ENCODE measurements around the gene TMIE. TPM values are rescaled to one million over a fixed set of nuclear protein-coding genes. Genes with fewer than 3 reads are reported as not detected.

TMIE gene
- total and polyA plus RNA-seq, 9 of the 15 experiments (the other 6 are each of a cell fraction or from before 2014, with no cell fraction given): not detected

- Histone ChIP-seq H3K9ac (ENCODE audit: insufficient read depth in 1 of 2, low read depth in 2 of 2, low read length in 2 of 2) (no peak overlapping the region), H3K4me3 (no peak overlapping the region), H3K36me3 (ENCODE audit: control insufficient read depth, insufficient read depth, low read length) (no peaks in the 10 kb centered on the region), H3K4me2 (ENCODE audit: insufficient read depth, low read length) (no peak overlapping the region), H3K9me1 (ENCODE audit: control insufficient read depth, insufficient read depth, low read length) (no peaks in the 10 kb centered on the region), H3K4me1 (replicated peaks in 1 of 2; ENCODE audit: control insufficient read depth in 2 of 2, insufficient read depth in 2 of 2, low read length in 2 of 2) (no peaks in the 10 kb centered on the region), H3K27ac (ENCODE audit: extremely low read depth, low read depth, low read length) (no peak overlapping the region), H3K9me3 (replicated peaks; ENCODE audit: control insufficient read depth, insufficient read depth, low read depth, low read length) (no peaks in the 10 kb centered on the region), H3K79me2 (ENCODE audit: control insufficient read depth, insufficient read depth, low read length) (no peaks in the 10 kb centered on the region), H4K20me1 (replicated peaks; ENCODE audit: control insufficient read depth, insufficient read depth, low read length) (peaks cover 21% of the 10 kb centered on the region), H2AFZ (ENCODE audit: low read depth, low read length) (no peak overlapping the region), H3K27me3 (ENCODE audit: control insufficient read depth in 2 of 2, insufficient read depth in 2 of 2, low read length in 2 of 2) (peaks cover 15 to 94% of the 10 kb centered on the region in 2 experiments)
- DNase-seq (ENCODE audit: extremely low read depth in 1 of 4, low spot score in 3 of 4) (no peak), FAIRE-seq (no peak), ATAC-seq (no peak)
- POLR2A ChIA-PET: interaction anchor here (0.6 to 1.7 kb wide), 3 partner anchors 8 to 22 kb away, joined by 3 to 4 read pairs (median 3); no protein-coding TSS in a partner anchor
- CTCF ChIA-PET (ENCODE audit: low intra/inter-chr PET ratio): no interaction called here
- TF ChIP-seq KAT2B (IDR thresholded peaks at IDR 0.05; ENCODE audit: low read depth, low read length) (no peak), NFE2 (IDR thresholded peaks at IDR 0.05; ENCODE audit: low read depth) (0 out of 2 replicates have a peak, but pooled peaks have one; percentile 41)
- in situ Hi-C loops (cut with MboI): no loop called here
- intact Hi-C loops (cut with micrococcal nuclease): no loop called here
- no TSS peak for BruUV-seq (replicated peaks)
- 3% methylated on average over 23 of the region's 23 CpGs for WGBS (ENCODE audit: insufficient coverage, low coverage, missing lambda C conversion rate)
These were observed 36.0 kb upstream of the TMIE start for GRCh38 chr3:46664971-46665762.

- Histone ChIP-seq H3K79me2 (ENCODE audit: control insufficient read depth, insufficient read depth, low read length) (no peaks in the 10 kb centered on the region), H3K36me3 (ENCODE audit: control insufficient read depth, insufficient read depth, low read length) (no peaks in the 10 kb centered on the region), H4K20me1 (replicated peaks; ENCODE audit: control insufficient read depth, insufficient read depth, low read length) (peaks cover 25% of the 10 kb centered on the region), H2AFZ (ENCODE audit: low read depth, low read length) (no peak overlapping the region), H3K9ac (ENCODE audit: insufficient read depth in 1 of 2, low read depth in 2 of 2, low read length in 2 of 2) (no peak overlapping the region), H3K4me1 (replicated peaks in 1 of 2; ENCODE audit: control insufficient read depth in 2 of 2, insufficient read depth in 2 of 2, low read length in 2 of 2) (no peaks in the 10 kb centered on the region), H3K9me3 (replicated peaks; ENCODE audit: control insufficient read depth, insufficient read depth, low read depth, low read length) (no peaks in the 10 kb centered on the region), H3K27ac (ENCODE audit: extremely low read depth, low read depth, low read length) (no peak overlapping the region), H3K4me3 (no peak overlapping the region), H3K4me2 (ENCODE audit: insufficient read depth, low read length) (no peak overlapping the region), H3K27me3 (ENCODE audit: control insufficient read depth in 2 of 2, insufficient read depth in 2 of 2, low read length in 2 of 2) (peaks cover 13 to 94% of the 10 kb centered on the region in 2 experiments), H3K9me1 (ENCODE audit: control insufficient read depth, insufficient read depth, low read length) (no peaks in the 10 kb centered on the region)
- DNase-seq (ENCODE audit: extremely low read depth in 1 of 4, low spot score in 3 of 4) (no peak), ATAC-seq (no peak), FAIRE-seq (no peak)
- CTCF ChIA-PET (ENCODE audit: low intra/inter-chr PET ratio): interaction anchor here (0.5 kb wide), 1 partner anchor 113 kb away, joined by 4 read pairs; no protein-coding TSS in a partner anchor
- 1% methylated on average over 9 of the region's 9 CpGs for WGBS (ENCODE audit: insufficient coverage, low coverage, missing lambda C conversion rate)
- in situ Hi-C loops (cut with MboI) (no loop called here), intact Hi-C loops (cut with micrococcal nuclease) (no loop called here)
- BruUV-seq (replicated peaks): no TSS peak
- POLR2A ChIA-PET: interaction anchor here (0.7 kb wide), 1 partner anchor 9 kb away, joined by 3 read pairs; no protein-coding TSS in a partner anchor
- TF ChIP-seq, protein P1, sequence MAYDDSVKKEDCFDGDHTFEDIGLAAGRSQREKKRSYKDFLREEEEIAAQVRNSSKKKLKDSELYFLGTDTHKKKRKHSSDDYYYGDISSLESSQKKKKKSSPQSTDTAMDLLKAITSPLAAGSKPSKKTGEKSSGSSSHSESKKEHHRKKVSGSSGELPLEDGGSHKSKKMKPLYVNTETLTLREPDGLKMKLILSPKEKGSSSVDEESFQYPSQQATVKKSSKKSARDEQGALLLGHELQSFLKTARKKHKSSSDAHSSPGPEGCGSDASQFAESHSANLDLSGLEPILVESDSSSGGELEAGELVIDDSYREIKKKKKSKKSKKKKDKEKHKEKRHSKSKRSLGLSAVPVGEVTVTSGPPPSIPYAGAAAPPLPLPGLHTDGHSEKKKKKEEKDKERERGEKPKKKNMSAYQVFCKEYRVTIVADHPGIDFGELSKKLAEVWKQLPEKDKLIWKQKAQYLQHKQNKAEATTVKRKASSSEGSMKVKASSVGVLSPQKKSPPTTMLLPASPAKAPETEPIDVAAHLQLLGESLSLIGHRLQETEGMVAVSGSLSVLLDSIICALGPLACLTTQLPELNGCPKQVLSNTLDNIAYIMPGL (CRISPR knock-in tag; IDR thresholded peaks at IDR 0.05): no peak
- TF ChIP-seq GTF2B (IDR thresholded peaks at IDR 0.05; ENCODE audit: extremely low read depth, insufficient read length) (no peak), CXXC5 (CRISPR knock-in tag; IDR thresholded peaks at IDR 0.05) (no peak), BCL6 (CRISPR knock-in tag; IDR thresholded peaks at IDR 0.05) (no peak), CBX1 (IDR thresholded peaks at IDR 0.05; ENCODE audit: low read depth) (no peak), LCOR (CRISPR knock-in tag; IDR thresholded peaks at IDR 0.05) (no peak)
- TF ChIP-seq, protein P2, sequence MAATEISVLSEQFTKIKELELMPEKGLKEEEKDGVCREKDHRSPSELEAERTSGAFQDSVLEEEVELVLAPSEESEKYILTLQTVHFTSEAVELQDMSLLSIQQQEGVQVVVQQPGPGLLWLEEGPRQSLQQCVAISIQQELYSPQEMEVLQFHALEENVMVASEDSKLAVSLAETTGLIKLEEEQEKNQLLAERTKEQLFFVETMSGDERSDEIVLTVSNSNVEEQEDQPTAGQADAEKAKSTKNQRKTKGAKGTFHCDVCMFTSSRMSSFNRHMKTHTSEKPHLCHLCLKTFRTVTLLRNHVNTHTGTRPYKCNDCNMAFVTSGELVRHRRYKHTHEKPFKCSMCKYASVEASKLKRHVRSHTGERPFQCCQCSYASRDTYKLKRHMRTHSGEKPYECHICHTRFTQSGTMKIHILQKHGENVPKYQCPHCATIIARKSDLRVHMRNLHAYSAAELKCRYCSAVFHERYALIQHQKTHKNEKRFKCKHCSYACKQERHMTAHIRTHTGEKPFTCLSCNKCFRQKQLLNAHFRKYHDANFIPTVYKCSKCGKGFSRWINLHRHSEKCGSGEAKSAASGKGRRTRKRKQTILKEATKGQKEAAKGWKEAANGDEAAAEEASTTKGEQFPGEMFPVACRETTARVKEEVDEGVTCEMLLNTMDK (IDR thresholded peaks at IDR 0.05; ENCODE audit: borderline replicate concordance, insufficient read depth, low read depth, low read length, poor library complexity, severe bottlenecking): no peak
These were observed 35.3 kb upstream of the TMIE start for GRCh38 chr3:46665763-46666452.

All from K562 (cell line).